Keratinocyte (primary cell): ENCODE data around the gene BRD8. TPM values are rescaled to one million over a fixed set of nuclear protein-coding genes. Genes with fewer than 3 reads are reported as not detected.
A peak's percentile ranks its signal among the peaks of the same experiment; 100 is the strongest.

Experiments
- DNase-seq: peaks from one replicate; pipeline ENCODE4 v3.0.0-alpha.2; 2011; ENCODE audit warnings: low read depth, missing footprints, low spot score
- FAIRE-seq: peaks from 2 replicates; lab custom pipeline; 2011; peaks lifted over from hg19 to GRCh38; lab: Jason Lieb, UNC
- H2AFZ ChIP-seq: 2 replicates; pipeline ENCODE4 v1.6.0; 2012; ENCODE audit warnings: low read length, control low read depth, inconsistent platforms; ENCODE audit not compliant: control insufficient read depth
- H3K27ac ChIP-seq: 2 replicates; pipeline ENCODE4 v1.5.1; 2011; ENCODE audit warnings: low read length; ENCODE audit not compliant: control insufficient read depth, insufficient read depth
- H3K27me3 ChIP-seq: 3 replicates; pipeline ENCODE4 v1.6.0; 2011; ENCODE audit warnings: low read length; ENCODE audit not compliant: control insufficient read depth, insufficient read depth; ENCODE audit errors: extremely low read depth
- H3K36me3 ChIP-seq, 2 experiments: 2 replicates in 1 of 2; 3 replicates in 1 of 2; pipeline ENCODE4 v1.5.1; 2011; ENCODE audit warnings: low read length in 2 of 2, mild to moderate bottlenecking in 1 of 2; ENCODE audit not compliant: control insufficient read depth in 2 of 2, insufficient read depth in 2 of 2; ENCODE audit errors: extremely low read depth in 1 of 2
- H3K4me1 ChIP-seq: 3 replicates; pipeline ENCODE4 v1.5.1; 2011; ENCODE audit warnings: low read length; ENCODE audit not compliant: control insufficient read depth, insufficient read depth; ENCODE audit errors: extremely low read depth
- H3K4me2 ChIP-seq: 3 replicates; pipeline ENCODE4 v1.6.0; 2011; ENCODE audit warnings: low read depth, low read length; ENCODE audit not compliant: control insufficient read depth, insufficient read depth; ENCODE audit errors: extremely low read depth
- H3K4me3 ChIP-seq, 3 experiments: fragments of 200-600 bp in 1 of 3; sonication (generic) in 1 of 3; 2 replicates in 2 of 3; 3 replicates in 1 of 3; pipeline ENCODE4 v1.5.1; 2011 to 2016; ENCODE audit warnings: low read length in 3 of 3, mild to moderate bottlenecking in 3 of 3, control low read depth in 2 of 3, inconsistent platforms in 1 of 3, low read depth in 1 of 3, mixed read lengths in 1 of 3, mixed run types in 1 of 3, moderate library complexity in 1 of 3; ENCODE audit not compliant: control insufficient read depth in 2 of 3, insufficient read depth in 2 of 3; ENCODE audit errors: extremely low read depth in 1 of 3
- H3K79me2 ChIP-seq: 2 replicates; pipeline ENCODE4 v1.6.0; 2012; ENCODE audit warnings: low read length; ENCODE audit not compliant: control insufficient read depth, insufficient read depth
- H3K9ac ChIP-seq: 3 replicates; pipeline ENCODE4 v1.6.0; 2011; ENCODE audit warnings: low read length; ENCODE audit not compliant: control insufficient read depth, insufficient read depth; ENCODE audit errors: extremely low read depth
- H3K9me1 ChIP-seq: 3 replicates; pipeline ENCODE4 v1.6.0; 2011; ENCODE audit warnings: low read length; ENCODE audit not compliant: control insufficient read depth, insufficient read depth; ENCODE audit errors: extremely low read depth
- H3K9me3 ChIP-seq: 2 replicates; pipeline ENCODE4 v1.5.1; 2012; ENCODE audit warnings: low read depth, low read length; ENCODE audit not compliant: control insufficient read depth
- H4K20me1 ChIP-seq: 3 replicates; pipeline ENCODE4 v1.6.0; 2011; ENCODE audit warnings: low read length; ENCODE audit not compliant: control insufficient read depth, insufficient read depth; ENCODE audit errors: extremely low read depth
- EZH2 ChIP-seq: IDR thresholded peaks from one replicate; pipeline ENCODE4 v1.6.1; 2012; ENCODE audit warnings: inconsistent platforms, mild to moderate bottlenecking, low read length, moderate library complexity
- dilution Hi-C: fragments of 300-500 bp; cut with MboI; formaldehyde crosslinking; loops from one replicate; pipeline ENCODE4 v1.7.0; 2020; ENCODE audit warnings: low sequenced_read_pairs; ENCODE audit not compliant: extremely low pct_ligation_motif_present
- polyA plus RNA-seq, 5 experiments: library from polyadenylated mRNA; depleted of rRNA in 3 of 5; stranded (reverse) in 3 of 5; stranded (forward) in 1 of 5; unstranded in 1 of 5; fragments of >200 nt; gene quantifications; 1 replicate in 1 of 5; 2 replicates in 3 of 5; 3 replicates in 1 of 5; pipeline versions ENCODE4 v1.2.1 to v1.2.3, GENCODE V29; 2011 to 2012; ENCODE audit warnings: missing spikeins in 2 of 5, low read depth in 1 of 5, low replicate concordance in 1 of 5
- TF ChIP-seq, protein P1 (sequence below), 3 experiments: IDR thresholded peaks in 1 of 3; conservative IDR thresholded peaks in 1 of 3; optimal IDR thresholded peaks in 1 of 3; 2 replicates in 2 of 3; 3 replicates in 1 of 3; pipeline versions ENCODE3 to v1.5.1; 2011; ENCODE audit warnings: low read length in 3 of 3, mild to moderate bottlenecking in 3 of 3, moderate library complexity in 2 of 3, control low read depth in 1 of 3, inconsistent platforms in 1 of 3; ENCODE audit not compliant: insufficient read depth in 2 of 3; ENCODE audit errors: extremely low read depth in 1 of 3

The BRD8 gene
- polyA plus RNA-seq, 1 donor (not counting 4 experiments of a cell fraction or from before 2014, with no cell fraction given), result 36.4 TPM

GRCh38 chr5:138132543-138132942 is 45.9 kb downstream of the BRD8 start:
- Histone ChIP-seq H2AFZ (peak overlapping the region; percentile 17), H3K9me3 (no peaks in the 10 kb centered on the region), H4K20me1 (no peaks in the 10 kb centered on the region), H3K9me1 (no peaks in the 10 kb centered on the region), H3K79me2 (no peaks in the 10 kb centered on the region), H3K27ac (no peak overlapping the region), H3K27me3 (no peaks in the 10 kb centered on the region), H3K4me1 (no peaks in the 10 kb centered on the region), H3K4me2 (peak overlapping the region; percentile 54), H3K36me3 (no peaks in the 10 kb centered on the region), H3K9ac (no peak overlapping the region), H3K4me3 (peak overlapping the region in 1 of 3 experiments; percentile 23)
- dilution Hi-C loops, result no loop called here
- FAIRE-seq (no peak), DNase-seq (no peak)
- TF ChIP-seq, protein P1, sequence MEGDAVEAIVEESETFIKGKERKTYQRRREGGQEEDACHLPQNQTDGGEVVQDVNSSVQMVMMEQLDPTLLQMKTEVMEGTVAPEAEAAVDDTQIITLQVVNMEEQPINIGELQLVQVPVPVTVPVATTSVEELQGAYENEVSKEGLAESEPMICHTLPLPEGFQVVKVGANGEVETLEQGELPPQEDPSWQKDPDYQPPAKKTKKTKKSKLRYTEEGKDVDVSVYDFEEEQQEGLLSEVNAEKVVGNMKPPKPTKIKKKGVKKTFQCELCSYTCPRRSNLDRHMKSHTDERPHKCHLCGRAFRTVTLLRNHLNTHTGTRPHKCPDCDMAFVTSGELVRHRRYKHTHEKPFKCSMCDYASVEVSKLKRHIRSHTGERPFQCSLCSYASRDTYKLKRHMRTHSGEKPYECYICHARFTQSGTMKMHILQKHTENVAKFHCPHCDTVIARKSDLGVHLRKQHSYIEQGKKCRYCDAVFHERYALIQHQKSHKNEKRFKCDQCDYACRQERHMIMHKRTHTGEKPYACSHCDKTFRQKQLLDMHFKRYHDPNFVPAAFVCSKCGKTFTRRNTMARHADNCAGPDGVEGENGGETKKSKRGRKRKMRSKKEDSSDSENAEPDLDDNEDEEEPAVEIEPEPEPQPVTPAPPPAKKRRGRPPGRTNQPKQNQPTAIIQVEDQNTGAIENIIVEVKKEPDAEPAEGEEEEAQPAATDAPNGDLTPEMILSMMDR (optimal IDR thresholded peaks at IDR 0.05 in 1 of 3, IDR thresholded peaks at IDR 0.05 in 1 of 3, conservative IDR thresholded peaks at IDR 0.05 in 1 of 3; ENCODE audit: extremely low read depth in 1 of 3, insufficient read depth in 2 of 3, low read length in 3 of 3), result no peak
- TF ChIP-seq EZH2, result no peak

- Histone ChIP-seq H3K4me2 (no peak overlapping the region), H3K9me1 (no peaks in the 10 kb centered on the region), H3K9me3 (no peaks in the 10 kb centered on the region), H3K27ac (no peak overlapping the region), H3K9ac (no peak overlapping the region), H3K79me2 (no peaks in the 10 kb centered on the region), H3K27me3 (no peaks in the 10 kb centered on the region), H4K20me1 (no peaks in the 10 kb centered on the region), H3K4me3 (no peak overlapping the region), H3K36me3 (no peaks in the 10 kb centered on the region), H3K4me1 (no peaks in the 10 kb centered on the region), H2AFZ (no peak overlapping the region)
- TF ChIP-seq, protein P1 (optimal IDR thresholded peaks at IDR 0.05 in 1 of 3, IDR thresholded peaks at IDR 0.05 in 1 of 3, conservative IDR thresholded peaks at IDR 0.05 in 1 of 3; ENCODE audit: extremely low read depth in 1 of 3, insufficient read depth in 2 of 3, low read length in 3 of 3), result no peak
- TF ChIP-seq EZH2, result no peak
- dilution Hi-C loops, result no loop called here
- DNase-seq (no peak), FAIRE-seq (no peak)
These were observed 49.1 kb downstream of the BRD8 start for GRCh38 chr5:138129347-138129746.
